ENCODE measurements around the gene HOPX. TPM values are rescaled to one million over a fixed set of nuclear protein-coding genes. Genes with fewer than 3 reads are reported as not detected.

Gene HOPX
- total RNA-seq, 2 donors from 2014 or later: 1.6 TPM; not detected in 1

GRCh38 chr4:56626420-56626819 lies 54.7 kb downstream of the HOPX start:
- no peaks in the 10 kb centered on the region for H3K4me1 ChIP-seq
- no peaks in the 10 kb centered on the region for H3K36me3 ChIP-seq (replicated peaks in 1 of 2; ENCODE audit: insufficient read depth in 1 of 2, low read depth in 2 of 2)
- no peak overlapping the region for H3K27ac ChIP-seq
- ATAC-seq (no peak), DNase-seq (no peak)
- intact Hi-C loops (cut with DNase I): no loop called here
- H3K27me3 ChIP-seq: no peaks in the 10 kb centered on the region
- TF ChIP-seq CTCF (IDR thresholded peaks at IDR 0.05) (no peak), POLR2A (IDR thresholded peaks at IDR 0.05) (no peak)
- H3K4me3 ChIP-seq: no peak overlapping the region
- H3K9me3 ChIP-seq: peaks cover 0 to 17% (median 0%) of the 10 kb centered on the region in 3 donors
- WGBS, 2 donors: 45 to 48% methylated on average over 1 of the region's 1 CpG

GRCh38 chr4:56622176-56622575 lies 58.9 kb downstream of the HOPX start:
- no peaks in the 10 kb centered on the region for H3K36me3 ChIP-seq (replicated peaks in 1 of 2; ENCODE audit: insufficient read depth in 1 of 2, low read depth in 2 of 2)
- intact Hi-C loops (cut with DNase I): no loop called here
- TF ChIP-seq POLR2A (IDR thresholded peaks at IDR 0.05): no peak
- TF ChIP-seq CTCF (IDR thresholded peaks at IDR 0.05): no peak
- H3K4me1 ChIP-seq: no peaks in the 10 kb centered on the region
- no peak for ATAC-seq
- peaks cover 0 to 17% (median 0%) of the 10 kb centered on the region in 3 donors for H3K9me3 ChIP-seq
- H3K4me3 ChIP-seq: no peak overlapping the region
- DNase-seq: no peak
- WGBS, 2 donors: 41 to 47% methylated on average over 1 of the region's 1 CpG
- no peak overlapping the region for H3K27ac ChIP-seq
- H3K27me3 ChIP-seq: no peaks in the 10 kb centered on the region

GRCh38 chr4:56619816-56620215 lies 61.3 kb downstream of the HOPX start:
- TF ChIP-seq POLR2A (IDR thresholded peaks at IDR 0.05) (no peak), CTCF (IDR thresholded peaks at IDR 0.05) (no peak)
- ATAC-seq (no peak), DNase-seq (no peak)
- Histone ChIP-seq H3K4me1 (no peaks in the 10 kb centered on the region), H3K9me3 (peaks cover 0 to 6% (median 0%) of the 10 kb centered on the region in 3 donors), H3K27me3 (no peaks in the 10 kb centered on the region), H3K27ac (no peak overlapping the region), H3K4me3 (no peak overlapping the region), H3K36me3 (replicated peaks in 1 of 2; ENCODE audit: insufficient read depth in 1 of 2, low read depth in 2 of 2) (no peaks in the 10 kb centered on the region)
- intact Hi-C loops (cut with DNase I): no loop called here
- 54 to 55% methylated on average over 1 of the region's 1 CpG for WGBS, 2 donors

GRCh38 chr4:56619160-56619559 lies 61.9 kb downstream of the HOPX start:
- Histone ChIP-seq H3K9me3 (no peaks in the 10 kb centered on the region), H3K4me3 (no peak overlapping the region), H3K27me3 (no peaks in the 10 kb centered on the region), H3K27ac (no peak overlapping the region), H3K4me1 (no peaks in the 10 kb centered on the region), H3K36me3 (replicated peaks in 1 of 2; ENCODE audit: insufficient read depth in 1 of 2, low read depth in 2 of 2) (no peaks in the 10 kb centered on the region)
- intact Hi-C loops (cut with DNase I): no loop called here
- DNase-seq (no peak), ATAC-seq (no peak)
- TF ChIP-seq POLR2A (IDR thresholded peaks at IDR 0.05) (no peak), CTCF (IDR thresholded peaks at IDR 0.05) (no peak)
- 42 to 54% methylated on average over 2 of the region's 2 CpGs for WGBS, 2 donors

GRCh38 chr4:56618734-56619133 lies 62.4 kb downstream of the HOPX start:
- no peak overlapping the region for H3K4me3 ChIP-seq
- WGBS, 2 donors: 50 to 63% methylated on average over 4 of the region's 4 CpGs
- intact Hi-C loops (cut with DNase I): no loop called here
- TF ChIP-seq CTCF (IDR thresholded peaks at IDR 0.05) (no peak), POLR2A (IDR thresholded peaks at IDR 0.05) (no peak)
- H3K4me1 ChIP-seq: no peaks in the 10 kb centered on the region
- no peaks in the 10 kb centered on the region for H3K36me3 ChIP-seq (replicated peaks in 1 of 2; ENCODE audit: insufficient read depth in 1 of 2, low read depth in 2 of 2)
- DNase-seq: no peak
- no peaks in the 10 kb centered on the region for H3K27me3 ChIP-seq
- no peak overlapping the region for H3K27ac ChIP-seq
- H3K9me3 ChIP-seq: no peaks in the 10 kb centered on the region
- ATAC-seq: no peak
